Pons (tissue), 1 donor: Measurements from ENCODE around the gene F12.
"Not testable (repeated sequence)": the region's sequence is repeated elsewhere in the genome, so short reads cannot be mapped to it uniquely, and the experiment has no call there.

Experiments used
- DNase-seq: peaks from one replicate; pipeline ENCODE4 v3.0.0-alpha.2; 2016; ENCODE audit warnings: low spot score

The F12 gene

DNA sequence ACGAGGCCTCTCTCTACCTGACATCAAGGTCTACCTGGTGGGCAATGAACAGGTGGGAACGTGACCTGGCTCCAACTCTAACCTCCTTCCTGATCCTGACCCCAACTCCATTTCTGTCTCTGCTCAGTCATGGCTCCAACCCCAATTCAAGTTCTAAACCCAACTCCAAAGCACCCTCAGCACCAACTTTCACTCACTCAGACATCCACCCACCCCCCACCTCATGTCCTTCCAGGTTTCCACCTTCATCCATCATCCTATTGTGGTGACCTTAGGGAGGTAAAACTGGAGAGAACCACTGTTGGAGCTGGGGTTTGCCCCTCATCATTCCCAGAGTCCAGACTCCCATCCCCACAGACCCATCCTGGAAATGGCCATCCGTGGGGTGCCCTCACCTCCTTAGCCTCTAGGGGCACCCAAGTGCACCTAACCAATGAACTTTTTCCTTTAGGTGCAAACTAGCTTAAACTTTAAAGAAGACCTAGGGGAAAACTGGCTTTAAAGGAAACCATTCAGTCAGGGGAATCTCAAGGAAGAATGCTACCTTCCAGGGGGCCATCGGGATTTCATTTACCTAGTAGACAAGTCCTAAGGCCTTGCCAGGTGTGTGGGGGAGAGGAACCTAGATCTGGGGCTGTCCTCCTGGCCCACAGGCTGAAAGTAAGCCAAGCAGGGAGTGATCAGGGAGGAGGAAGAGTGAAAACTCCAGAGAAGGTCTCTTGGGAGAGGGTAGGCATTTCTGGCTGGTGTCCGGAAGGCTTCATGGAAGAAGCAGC is 40.3 kb downstream of the F12 start:
- no peak for DNase-seq

DNA sequence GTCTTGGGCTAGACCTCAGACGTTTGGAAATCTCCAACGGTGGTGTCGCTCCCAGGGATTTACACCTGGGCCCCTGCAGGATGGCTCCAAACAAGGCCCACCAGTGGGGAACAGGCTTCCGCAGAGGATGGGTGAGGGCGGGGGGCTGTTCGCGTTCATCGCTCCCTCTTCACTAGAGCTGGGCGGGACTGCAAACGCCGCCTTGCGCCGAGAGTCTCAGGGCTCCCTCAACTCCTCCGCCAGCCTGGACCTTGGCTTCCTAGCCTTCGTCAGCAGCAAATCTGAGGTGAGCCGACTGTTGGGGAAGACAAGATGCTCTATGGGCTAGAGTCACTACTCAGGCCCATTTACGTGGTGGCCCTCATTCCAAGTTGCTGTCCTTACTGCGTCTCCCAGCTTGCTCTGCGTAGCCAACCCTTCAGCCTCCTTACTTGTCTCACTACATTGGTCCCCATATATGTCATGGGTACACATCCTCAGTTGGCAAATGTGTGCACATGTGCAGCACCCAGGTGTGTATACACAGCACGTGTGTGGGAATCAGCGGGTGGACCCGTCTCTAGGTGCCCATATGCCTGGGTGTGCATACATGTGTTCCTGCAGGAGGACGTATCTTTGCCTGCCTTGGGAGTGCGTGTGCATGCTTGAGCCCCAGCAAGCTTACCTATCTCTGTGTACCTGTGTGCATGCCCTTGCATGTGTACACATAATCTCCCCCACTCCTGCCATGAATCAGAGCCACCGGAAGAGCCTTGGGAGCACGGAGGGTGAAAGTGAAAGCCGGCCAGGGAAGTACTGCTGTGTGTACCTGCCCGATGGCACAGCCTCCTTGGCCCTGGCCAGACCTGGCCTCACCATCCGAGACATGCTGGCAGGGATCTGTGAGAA is 41.1 kb downstream of the F12 start:
- no peak for DNase-seq

DNA sequence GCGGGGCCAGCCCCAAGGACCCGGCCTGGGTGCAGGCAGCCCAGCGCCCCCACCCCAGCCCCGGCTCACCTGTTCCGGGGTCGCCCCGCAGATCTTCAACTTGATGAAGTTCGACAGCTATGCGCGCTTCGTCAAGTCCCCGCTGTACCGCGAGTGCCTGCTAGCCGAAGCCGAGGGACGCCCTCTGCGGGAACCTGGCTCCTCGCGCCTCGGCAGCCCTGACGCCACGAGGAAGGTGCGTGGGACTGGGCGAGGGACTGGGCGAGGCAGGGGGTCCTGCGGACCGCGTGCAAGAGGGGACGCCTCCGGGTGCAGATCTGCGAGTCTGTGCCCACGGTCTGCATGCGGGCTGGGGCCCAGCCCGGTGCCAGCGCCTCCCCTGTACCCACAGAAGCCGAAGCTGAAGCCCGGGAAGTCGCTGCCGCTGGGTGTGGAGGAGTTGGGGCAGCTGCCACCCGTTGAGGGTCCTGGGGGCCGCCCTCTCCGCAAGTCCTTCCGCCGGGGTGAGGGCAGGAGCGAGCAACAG is 42.0 kb downstream of the F12 start:
- no peak for DNase-seq

DNA sequence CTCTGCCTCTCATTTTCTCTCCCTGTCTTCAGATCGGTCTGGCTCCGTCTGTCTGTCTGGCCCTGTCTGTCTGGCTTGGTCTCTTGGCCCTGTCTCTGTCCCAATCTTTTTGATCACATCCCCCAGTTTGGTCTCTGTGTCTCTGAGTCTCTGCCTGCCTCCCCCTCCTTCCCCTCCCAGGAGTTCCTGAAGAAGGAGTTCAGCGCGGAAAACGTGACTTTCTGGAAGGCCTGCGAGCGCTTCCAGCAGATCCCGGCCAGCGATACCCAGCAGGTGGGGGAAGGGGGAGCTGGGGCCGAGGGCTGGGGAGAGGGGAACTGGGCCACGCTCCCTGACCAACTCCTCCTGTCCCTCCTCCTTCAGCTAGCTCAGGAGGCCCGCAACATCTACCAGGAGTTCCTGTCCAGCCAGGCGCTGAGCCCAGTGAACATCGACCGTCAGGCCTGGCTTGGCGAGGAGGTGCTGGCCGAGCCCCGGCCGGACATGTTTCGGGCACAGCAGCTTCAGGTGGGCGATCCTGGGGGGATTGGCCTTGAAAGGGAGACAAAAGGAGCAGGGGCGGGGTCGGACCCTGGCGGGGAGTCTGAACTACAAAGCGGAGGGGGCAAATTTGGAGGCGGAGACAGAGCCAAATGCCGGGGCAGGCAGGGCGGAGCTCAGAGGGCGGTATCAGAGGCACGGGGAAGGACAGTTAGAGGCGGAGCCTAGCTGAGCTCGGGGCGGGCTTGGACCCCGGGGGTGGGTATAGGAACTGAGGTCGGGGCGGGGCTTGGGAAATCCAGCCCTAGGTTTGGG is 42.6 kb downstream of the F12 start:
- DNase-seq = no peak

DNA sequence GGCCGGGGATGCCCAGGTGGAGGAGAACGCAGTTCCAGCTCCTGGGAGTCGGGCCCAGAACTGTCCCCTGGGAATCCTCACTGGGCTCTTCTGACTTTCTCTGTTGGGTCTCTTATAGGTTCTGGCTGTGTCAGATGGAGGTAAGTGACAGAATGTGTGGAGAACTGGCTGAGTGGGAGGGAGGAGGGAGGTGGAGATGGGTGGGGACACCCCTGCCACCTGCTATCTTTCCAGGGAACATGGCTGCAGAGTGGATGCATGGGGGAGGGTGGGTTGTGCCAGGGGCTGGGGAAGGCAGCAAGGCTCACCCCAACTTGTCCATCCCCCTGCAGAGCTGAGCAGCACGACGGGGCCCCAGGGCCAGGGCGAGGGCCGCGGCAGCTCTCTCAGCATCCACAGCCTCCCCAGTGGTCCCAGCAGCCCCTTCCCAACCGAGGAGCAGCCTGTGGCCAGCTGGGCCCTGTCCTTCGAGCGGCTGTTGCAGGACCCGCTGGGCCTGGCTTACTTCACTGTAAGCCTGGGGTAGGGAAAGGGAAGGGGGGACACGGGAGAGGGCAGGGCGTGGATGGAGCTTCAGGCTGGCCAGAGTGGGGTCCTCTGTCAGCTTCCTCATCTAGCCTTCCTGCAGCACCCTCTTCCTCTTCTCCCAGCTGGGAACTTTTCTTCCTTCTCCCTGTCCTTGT is 43.4 kb downstream of the F12 start:
- DNase-seq = no peak

DNA sequence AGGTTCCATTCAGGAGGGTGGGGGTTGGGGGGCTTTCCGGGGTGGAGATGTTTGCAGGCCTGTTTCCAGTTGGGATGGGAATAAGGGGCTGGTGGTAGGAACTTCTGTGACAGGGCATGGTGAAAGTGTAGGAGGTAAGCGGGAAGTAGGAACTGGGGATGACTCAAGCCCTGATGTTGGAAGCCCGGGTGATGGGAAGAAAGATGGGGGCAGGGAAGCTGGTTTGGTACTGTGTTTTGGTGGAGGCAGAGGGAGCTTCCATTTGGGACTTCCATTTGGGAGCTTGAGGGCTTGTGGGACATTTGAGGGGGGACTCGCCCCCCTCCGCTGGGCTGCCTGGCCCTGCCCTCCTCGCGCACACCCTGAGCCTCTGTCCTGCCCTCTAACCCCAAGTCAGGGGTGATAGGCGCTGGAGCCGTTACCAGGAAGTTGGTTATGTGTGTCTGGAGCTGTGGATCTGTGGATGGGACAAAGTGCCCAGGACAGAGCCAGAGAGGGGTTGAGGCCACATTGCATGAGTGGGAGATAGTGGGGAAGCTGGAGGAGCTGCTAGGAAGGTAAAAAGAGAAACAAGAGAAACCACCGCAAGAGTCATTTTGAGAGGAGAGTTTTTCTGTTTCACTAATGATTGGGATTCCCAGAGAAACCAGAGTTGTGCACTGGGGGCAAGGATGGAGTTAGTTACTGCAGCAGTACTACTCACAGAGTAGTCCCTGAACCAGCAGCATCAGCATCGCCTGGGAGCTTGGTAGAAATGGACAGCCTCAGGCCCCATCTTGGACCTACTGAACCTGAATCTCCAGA is 45.0 kb downstream of the F12 start:
- DNase-seq = no peak

DNA sequence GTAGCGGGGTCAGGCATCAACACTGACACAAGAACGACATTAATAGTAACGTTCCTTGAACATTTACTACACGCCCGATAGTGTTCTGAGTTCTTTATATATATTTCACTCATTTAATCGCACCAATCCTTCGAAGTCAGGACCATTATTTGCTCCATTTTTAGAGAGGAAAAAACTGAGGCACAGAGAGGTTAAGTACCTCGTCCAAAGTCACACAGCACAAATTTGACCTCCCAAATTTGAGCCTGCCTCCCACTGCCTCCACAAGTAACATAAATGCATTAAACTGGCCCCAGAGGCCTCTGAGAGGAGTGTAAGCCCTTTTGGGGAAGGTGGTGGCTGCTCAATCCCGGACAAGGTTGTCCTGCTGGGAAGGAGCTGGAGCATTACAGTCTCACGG is 45.8 kb downstream of the F12 start:
- no peak for DNase-seq

DNA sequence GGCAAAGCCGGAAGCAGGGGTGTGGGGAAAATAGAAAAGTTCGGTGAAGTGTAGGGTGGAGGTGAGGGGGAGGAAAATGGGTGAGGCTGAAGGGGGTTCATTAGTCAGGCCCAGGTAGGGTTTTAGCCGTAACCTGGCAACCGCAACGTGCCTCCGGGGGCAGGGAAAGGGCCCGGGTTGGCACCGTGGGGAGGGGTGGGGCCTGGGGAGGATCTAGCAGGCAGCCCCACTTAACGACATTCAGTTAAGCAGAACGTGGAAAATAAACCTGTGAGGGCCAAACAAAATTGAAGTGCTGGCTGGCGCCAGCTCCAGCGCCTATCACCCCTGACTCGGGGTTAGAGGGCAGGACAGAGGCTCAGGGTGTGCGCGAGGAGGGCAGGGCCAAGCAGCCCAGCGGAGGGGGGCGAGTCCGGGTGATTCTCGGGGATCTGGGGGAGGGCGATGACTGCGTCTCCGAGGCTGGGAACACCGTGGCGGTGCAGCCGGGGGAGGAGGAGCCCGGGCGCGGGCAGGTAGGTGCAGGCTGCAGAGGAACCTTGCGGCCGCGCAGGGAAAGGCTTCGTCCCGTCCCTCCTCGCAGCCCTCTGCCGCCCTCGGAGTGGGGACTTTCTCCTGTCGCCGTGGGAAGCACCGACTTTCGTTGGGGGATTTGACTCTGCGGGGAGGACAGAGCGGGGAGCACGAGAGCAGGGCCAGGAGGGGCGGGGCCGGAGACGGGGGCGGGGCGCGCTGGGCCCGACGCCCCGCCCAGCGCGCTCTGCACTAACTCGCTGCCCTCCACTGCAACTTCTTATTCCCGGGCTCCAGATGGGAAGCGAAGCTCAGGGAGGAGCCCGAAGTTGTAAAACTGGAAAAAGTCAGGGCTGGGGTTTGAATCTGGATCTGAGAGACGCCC is 46.5 kb downstream of the F12 start:
- DNase-seq = no peak

DNA sequence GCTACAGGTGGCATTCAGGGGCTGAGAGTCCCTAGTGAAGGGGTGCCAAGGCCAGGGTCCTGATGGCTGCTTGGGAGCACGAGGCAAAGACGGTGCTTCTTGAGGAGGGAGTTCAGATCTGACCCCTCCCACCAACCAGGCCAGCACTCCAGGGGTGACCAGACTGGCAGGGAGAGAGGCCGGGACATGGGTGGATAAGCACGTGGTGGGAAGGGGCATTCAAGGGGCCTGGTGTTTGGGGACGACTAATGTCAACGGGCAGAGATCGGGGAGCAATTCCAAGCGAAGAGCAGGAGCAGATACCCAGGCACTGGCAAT is 47.1 kb downstream of the F12 start:
- no peak for DNase-seq

DNA sequence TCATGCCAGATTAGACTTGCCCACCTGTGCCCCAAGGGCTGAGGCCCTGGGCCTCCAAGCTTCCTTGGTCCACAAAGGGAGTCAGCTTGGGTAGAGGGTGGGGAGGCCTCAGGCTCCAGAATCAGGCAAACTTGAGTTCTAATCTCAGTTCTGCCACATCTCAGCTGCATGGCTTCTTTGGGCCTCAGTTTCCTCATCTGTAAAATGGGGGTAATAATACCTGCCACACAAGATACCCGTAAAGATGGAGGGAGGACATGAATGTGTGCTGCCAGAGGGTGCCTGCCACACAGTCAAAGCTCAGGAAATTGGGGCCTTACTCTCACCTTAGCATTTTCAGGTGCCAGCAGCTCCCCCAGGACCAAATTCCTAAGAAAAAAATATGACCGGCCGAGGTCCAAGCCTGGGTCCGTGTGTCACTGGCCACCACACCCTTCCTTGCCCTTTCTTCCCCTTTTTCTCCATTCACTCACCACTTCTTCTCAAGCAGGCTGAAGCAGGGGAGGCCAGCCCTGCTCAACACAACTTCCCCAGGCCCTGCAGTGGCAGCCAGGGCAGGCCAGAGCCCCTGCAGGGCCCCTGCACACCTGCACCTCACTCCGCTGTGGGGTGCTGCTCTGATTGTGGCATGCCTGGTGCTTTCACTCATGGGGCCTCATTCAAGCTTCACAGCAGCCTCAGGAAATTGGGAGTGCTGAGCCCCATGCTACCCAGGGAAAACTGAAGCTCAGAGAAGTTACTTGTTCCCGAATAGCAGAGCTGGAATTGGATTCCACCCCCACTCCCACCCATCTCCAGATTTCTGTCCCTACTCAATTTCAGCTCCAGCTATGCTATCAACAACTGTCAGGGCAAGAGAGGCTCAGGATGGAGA is 47.7 kb downstream of the F12 start:
- no peak for DNase-seq

DNA sequence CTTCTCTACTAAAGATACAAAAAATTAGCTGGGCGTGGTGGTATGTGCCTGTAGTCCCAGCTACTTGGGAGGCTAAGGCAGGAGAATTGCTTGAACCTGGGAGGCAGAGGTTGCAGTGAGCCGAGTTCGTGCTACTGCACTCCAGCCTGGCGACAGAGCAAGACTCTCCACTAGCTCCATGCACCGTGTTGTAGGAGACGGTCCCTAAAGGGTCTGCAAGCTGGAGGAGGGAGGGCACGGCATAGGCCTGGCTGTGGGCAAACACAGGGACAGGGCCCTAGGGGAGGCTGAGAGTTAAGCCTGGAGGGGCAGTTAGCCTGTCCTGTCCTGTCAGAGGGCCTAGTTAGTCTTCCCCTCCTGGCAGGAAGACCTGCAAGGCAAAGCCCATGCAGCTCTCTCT is 48.6 kb downstream of the F12 start:
- DNase-seq = not testable (repeated sequence)

DNA sequence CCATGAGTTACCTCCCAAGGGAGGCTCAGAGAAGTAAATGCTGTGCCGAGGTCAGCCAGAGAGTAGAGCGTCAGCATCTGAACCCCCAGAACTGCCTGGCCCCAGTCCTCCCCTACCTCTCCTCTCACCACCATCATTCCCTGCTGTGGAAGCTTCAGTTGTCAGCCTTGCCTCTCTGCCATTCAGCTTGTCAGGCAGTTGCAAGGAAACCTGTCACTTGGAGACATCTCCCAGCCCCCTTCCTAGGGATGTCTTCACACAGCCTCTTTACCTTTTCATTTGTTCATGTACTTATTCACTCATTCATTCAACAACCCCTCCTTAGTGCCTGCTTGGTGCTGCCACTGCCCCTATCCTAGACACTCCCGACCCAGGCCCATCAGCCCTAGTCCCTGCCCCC is 49.5 kb downstream of the F12 start:
- no peak for DNase-seq

DNA sequence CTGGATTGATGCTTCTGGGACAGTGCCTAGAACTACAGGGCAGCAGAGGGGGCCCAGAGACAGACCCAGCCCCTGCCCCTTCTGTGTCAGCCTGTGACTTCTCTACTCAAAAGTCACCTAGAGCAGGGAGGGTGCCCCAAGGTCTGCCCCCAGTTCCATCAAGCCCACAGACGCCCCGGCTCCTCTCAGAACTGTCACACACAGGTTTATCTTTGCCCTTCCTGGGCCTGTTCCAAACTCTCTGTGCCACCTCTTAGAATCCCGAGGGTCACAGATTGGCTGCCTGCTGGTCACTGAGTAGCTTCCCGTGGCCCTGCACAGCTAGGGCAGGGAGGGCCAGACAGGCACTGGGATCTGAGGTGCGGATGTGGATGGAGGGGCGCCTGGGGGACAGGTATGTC is 49.9 kb downstream of the F12 start:
- DNase-seq = no peak

DNA sequence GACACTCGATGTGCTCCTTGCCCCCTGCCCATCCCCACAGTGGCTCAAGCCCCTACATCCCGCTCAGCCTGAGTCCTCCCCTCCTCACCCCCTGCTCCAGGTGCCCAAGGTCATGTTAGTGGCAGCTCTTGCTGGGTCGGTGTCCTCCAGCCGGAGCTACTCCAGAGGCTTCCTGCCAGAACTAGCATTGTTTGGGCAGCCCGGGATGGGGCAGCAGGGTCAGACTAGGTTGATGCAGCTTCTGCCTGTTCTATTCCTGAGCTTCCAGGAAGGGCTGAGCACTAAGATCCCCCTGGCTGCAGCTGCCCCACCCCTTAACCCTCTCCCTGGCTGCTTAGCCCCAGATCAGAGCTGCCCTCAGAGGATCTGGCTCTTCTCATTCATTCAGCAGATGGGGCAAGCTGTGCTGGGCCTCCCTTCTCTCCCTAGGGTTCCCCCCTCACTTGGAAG is 51.0 kb downstream of the F12 start:
- DNase-seq = no peak

DNA sequence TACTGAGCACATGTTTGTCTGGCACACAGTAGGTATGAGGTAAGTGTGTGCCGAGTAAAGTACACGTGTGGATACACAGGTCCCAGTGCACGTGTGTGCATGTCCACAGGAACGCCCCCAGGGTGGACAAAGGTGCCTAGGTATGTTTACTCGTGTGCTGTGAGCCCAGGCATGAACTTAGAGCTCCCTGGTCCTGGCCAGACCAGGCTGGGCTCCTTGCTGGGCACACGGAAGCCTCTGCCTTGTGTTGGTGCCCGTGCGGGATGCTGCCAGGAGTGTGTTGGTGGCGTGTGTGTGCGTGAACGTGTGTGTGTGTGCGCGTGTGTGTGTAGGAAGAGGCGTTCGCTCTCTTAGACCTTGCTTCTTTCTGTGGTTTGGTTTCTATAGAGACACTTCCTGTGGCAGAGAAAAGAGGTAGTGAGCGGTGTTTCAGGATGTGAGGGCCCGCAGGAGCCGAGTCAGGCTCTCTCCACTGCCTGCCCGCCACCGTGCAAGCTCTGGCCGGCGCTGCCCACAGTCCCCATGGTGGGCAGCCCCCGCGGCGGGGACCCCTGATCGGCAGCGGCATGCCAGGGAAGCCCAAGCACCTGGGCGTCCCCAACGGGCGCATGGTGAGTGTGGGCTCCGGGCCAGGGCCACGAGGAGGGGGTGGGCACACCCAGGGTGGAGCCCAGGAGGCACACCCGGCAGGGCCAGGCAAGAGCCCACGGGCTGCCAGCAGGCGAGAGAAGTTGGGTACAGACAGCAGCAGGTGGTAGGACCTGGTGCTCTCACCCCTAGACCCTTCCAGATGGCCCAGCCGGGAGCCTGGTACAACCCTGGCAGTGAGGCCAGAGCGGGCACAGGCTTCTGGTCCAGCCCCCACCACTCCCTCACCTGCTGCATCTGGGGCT is 51.7 kb downstream of the F12 start, which contains the start of gene RGS14:
Gene RGS14, plus strand, starts transcription at position 466 of the 893 bp plus-strand sequence. Its CDS starts 101 bp downstream, at position 567.
- peak; percentile 66 for DNase-seq

DNA sequence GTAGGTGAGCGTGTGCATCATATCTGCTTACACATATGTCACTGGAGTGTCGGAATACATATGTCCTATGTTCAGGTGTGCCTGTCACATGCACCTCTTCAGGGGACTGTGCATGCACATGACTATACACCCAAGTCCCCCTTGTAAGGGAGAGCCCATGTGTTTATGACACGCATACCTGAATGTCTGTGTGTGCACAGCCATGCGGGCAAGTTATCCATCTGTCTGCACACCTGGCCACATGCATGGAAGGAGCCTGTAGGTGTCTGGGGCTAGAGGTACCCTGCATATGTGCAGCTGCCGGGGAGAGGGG is 52.3 kb downstream of the F12 start:
- DNase-seq = no peak

DNA sequence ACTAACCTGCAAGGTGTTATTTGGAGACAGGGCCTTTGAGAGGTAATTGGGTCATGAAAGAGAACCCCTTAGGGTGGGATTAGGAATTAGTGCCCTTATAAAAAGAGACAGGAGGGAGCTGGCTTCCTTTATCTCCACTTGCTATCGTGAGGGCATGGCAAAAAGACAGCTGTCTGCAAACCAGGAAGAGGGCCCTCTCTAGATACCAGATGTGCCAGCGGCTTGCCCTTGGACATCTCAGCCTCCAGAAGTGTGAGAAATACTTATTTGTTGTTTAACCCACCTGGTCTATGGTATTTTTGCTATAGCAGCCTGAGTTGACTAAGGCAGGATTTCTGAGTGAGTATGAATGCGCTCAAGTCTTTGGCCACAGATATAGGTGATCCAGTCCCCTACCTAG is 52.6 kb downstream of the F12 start:
- no peak for DNase-seq

DNA sequence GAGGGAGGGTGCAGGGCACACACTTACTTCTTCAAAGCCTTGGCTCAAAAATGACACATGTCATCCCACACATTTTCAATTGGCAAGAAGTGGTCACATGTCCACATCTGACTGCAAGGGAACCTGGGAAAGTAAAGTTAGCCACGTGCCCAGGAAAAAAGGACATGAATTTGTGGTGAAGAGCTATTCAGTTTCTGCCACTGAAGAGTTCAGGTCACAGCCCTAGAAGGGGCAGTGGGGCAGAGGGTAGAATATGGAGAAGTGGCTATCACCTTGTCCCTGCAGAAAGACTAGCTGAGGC is 53.5 kb downstream of the F12 start:
- no peak for DNase-seq
